K562 (cell line): ENCODE measurements around the gene ELMO3. TPM values are rescaled to one million over a fixed set of nuclear protein-coding genes. Genes with fewer than 3 reads are reported as not detected.

ENCODE experiments used
- ATAC-seq: fragments of 200-7000 bp; cut with Tn5 transposase; 3 replicates; pipeline ENCODE4 v1.9.1; 2020; ENCODE audit warnings: moderate library complexity
- BruUV-seq: library from RNA; stranded (reverse); fragments of 400-500 nt; replicated peaks from 2 replicates; lab custom pipeline; 2021; lab: Mats Ljungman, UMichigan
- CTCF ChIA-PET: fragments of 300-600 bp; formaldehyde crosslinking; extraction: SDS; loops from one replicate; lab custom pipeline; 2021; ENCODE audit warnings: low intra/inter-chr PET ratio; lab: Yijun Ruan, JAX
- POLR2A ChIA-PET: fragments of 300-600, 350-650 bp; sonication (Branson Sonifier 250); formaldehyde crosslinking; extraction: SDS; loops from one replicate; lab custom pipeline; 2021; ENCODE audit warnings: antibody characterized with exemption, inconsistent platforms; lab: Yijun Ruan, JAX
- DNase-seq, 4 experiments: peaks; one replicate each; pipeline versions ENCODE4 v3.0.0 to v3.0.0-alpha.2; 2011 to 2018; ENCODE audit warnings: low spot score in 3 of 4, mixed read lengths in 3 of 4; ENCODE audit errors: extremely low read depth in 1 of 4
- FAIRE-seq: peaks from 2 replicates; lab custom pipeline; 2011; peaks lifted over from hg19 to GRCh38; lab: Jason Lieb, UNC
- H2AFZ ChIP-seq: 2 replicates; pipeline ENCODE4 v1.6.0; 2011; ENCODE audit warnings: low read depth, low read length, control low read depth, inconsistent platforms
- H3K27ac ChIP-seq: fragments of 200-600 bp; 3 replicates; pipeline ENCODE4 v1.8.0; 2011; ENCODE audit warnings: low read depth, mild to moderate bottlenecking, control low read depth, inconsistent platforms, low read length, moderate library complexity, mixed read lengths; ENCODE audit errors: extremely low read depth
- H3K27me3 ChIP-seq, 2 experiments: fragments of 300-600 bp in 1 of 2; 2 replicates in 1 of 2; 3 replicates in 1 of 2; pipeline versions ENCODE4 v1.6.0 to v1.8.0; 2011; ENCODE audit warnings: inconsistent platforms in 2 of 2, low read length in 2 of 2, mild to moderate bottlenecking in 1 of 2, mixed read lengths in 1 of 2, moderate library complexity in 1 of 2; ENCODE audit not compliant: control insufficient read depth in 2 of 2, insufficient read depth in 2 of 2
- H3K36me3 ChIP-seq: fragments of 300-600 bp; 3 replicates; pipeline ENCODE4 v1.8.0; 2011; ENCODE audit warnings: mild to moderate bottlenecking, low read length, inconsistent platforms; ENCODE audit not compliant: control insufficient read depth, insufficient read depth
- H3K4me1 ChIP-seq, 2 experiments: fragments of 200-600 bp in 1 of 2; replicated peaks in 1 of 2; 2 replicates in 1 of 2; 3 replicates in 1 of 2; pipeline versions ENCODE4 v1.5.1 to v1.8.0; 2011; ENCODE audit warnings: inconsistent platforms in 2 of 2, low read length in 2 of 2, mild to moderate bottlenecking in 1 of 2, mixed read lengths in 1 of 2, moderate library complexity in 1 of 2; ENCODE audit not compliant: control insufficient read depth in 2 of 2, insufficient read depth in 2 of 2
- H3K4me2 ChIP-seq: 2 replicates; pipeline ENCODE4 v1.6.1; 2011; ENCODE audit warnings: low read length, control low read depth, inconsistent platforms, mixed read lengths; ENCODE audit not compliant: insufficient read depth
- H3K4me3 ChIP-seq: fragments of 200-600 bp; sonication (generic), shearing (Covaris generic); 2 replicates; pipeline ENCODE4 v1.5.1; 2016; ENCODE audit warnings: control low read depth, inconsistent platforms
- H3K79me2 ChIP-seq: fragments of 200-600 bp; 3 replicates; pipeline ENCODE4 v1.8.0; 2011; ENCODE audit warnings: low read length, inconsistent platforms; ENCODE audit not compliant: control insufficient read depth, insufficient read depth
- H3K9ac ChIP-seq, 2 experiments: 2 replicates each; pipeline versions ENCODE4 v1.6.0 to v1.6.1; 2011; ENCODE audit warnings: low read depth in 2 of 2, low read length in 2 of 2, control low read depth in 1 of 2, inconsistent platforms in 1 of 2, mild to moderate bottlenecking in 1 of 2, mixed read lengths in 1 of 2; ENCODE audit not compliant: insufficient read depth in 1 of 2
- H3K9me1 ChIP-seq: one replicate; pipeline ENCODE4 v1.6.0; 2011; ENCODE audit warnings: inconsistent platforms, mild to moderate bottlenecking, low read length, moderate library complexity; ENCODE audit not compliant: control insufficient read depth, insufficient read depth
- H3K9me3 ChIP-seq: replicated peaks from 2 replicates; pipeline ENCODE4 v1.5.1; 2011; ENCODE audit warnings: low read depth, low read length, inconsistent platforms; ENCODE audit not compliant: control insufficient read depth, insufficient read depth
- H4K20me1 ChIP-seq: replicated peaks from 2 replicates; pipeline ENCODE4 v1.6.1; 2011; ENCODE audit warnings: low read length, inconsistent platforms, mixed read lengths; ENCODE audit not compliant: control insufficient read depth, insufficient read depth
- ARID1B ChIP-seq: fragments of 450-650 bp; IDR thresholded peaks from 2 replicates; pipeline ENCODE4 v1.6.1; 2016; ENCODE audit warnings: antibody characterized with exemption, mild to moderate bottlenecking, inconsistent platforms
- DLX4 ChIP-seq: fragments of 250-450 bp; sonication (Bioruptor Pico); IDR thresholded peaks from 2 replicates; pipeline ENCODE4 v1.6.1; 2021; ENCODE audit warnings: mild to moderate bottlenecking
- GMEB1 ChIP-seq: fragments of 250-450 bp; sonication (Bioruptor Pico); IDR thresholded peaks from 2 replicates; pipeline ENCODE4 v1.4.0; 2020; ENCODE audit warnings: mild to moderate bottlenecking
- TAF15 ChIP-seq: fragments of 200-400 bp; formaldehyde crosslinking; IDR thresholded peaks from 2 replicates; pipeline ENCODE4 v1.6.1; 2017; ENCODE audit warnings: mild to moderate bottlenecking, low read depth, low read length, moderate library complexity
- ZBTB33 ChIP-seq: sonication (generic); formaldehyde crosslinking; IDR thresholded peaks from 2 replicates; pipeline ENCODE4 v1.8.1; 2023; ENCODE audit warnings: mild to moderate bottlenecking, missing genetic modification reagents
- ZNF165 ChIP-seq: fragments of 250-450 bp; sonication (Bioruptor Pico); IDR thresholded peaks from 2 replicates; pipeline ENCODE4 v1.4.0; 2020; ENCODE audit warnings: borderline replicate concordance
- ZNF174 ChIP-seq: fragments of 250-450 bp; sonication (Bioruptor Pico); IDR thresholded peaks from 2 replicates; pipeline ENCODE4 v1.4.0; 2020; ENCODE audit warnings: mild to moderate bottlenecking
- WGBS: fragments of 100-300 bp; shearing (Covaris generic); methylation state at CpG from one replicate; pipeline ENCODE4 v1.1.6; 2016; ENCODE audit warnings: low coverage, mixed read lengths; ENCODE audit not compliant: insufficient coverage; ENCODE audit errors: missing lambda C conversion rate; 5-methylcytosine and 5-hydroxymethylcytosine counted together
- in situ Hi-C: fragments of 300-500 bp; cut with MboI; formaldehyde crosslinking; loops from 4 replicates; pipeline ENCODE4 v1.15.0; 2018; ENCODE audit warnings: inconsistent platforms, mixed read lengths
- intact Hi-C: fragments of 100-400 bp; cut with micrococcal nuclease; formaldehyde crosslinking; loops from 2 replicates; pipeline ENCODE4 v1.14.2; 2022
- polyA plus RNA-seq, 8 experiments: library from polyadenylated mRNA; depleted of rRNA in 4 of 8; stranded (reverse) in 5 of 8; unstranded in 3 of 8; fragments of >200 nt; fragmentation: Nextera tagmentation in 2 of 8; fragmentation: Illumina TruSeq in 1 of 8; extraction: Ambion mirVana in 2 of 8; extraction: Trizol in 1 of 8; gene quantifications; 2 replicates each; pipeline versions ENCODE4 v1.2.1 to v1.2.3, GENCODE V29; 2011 to 2014; ENCODE audit warnings: inconsistent platforms in 1 of 8, missing spikeins in 1 of 8
- total RNA-seq, 7 experiments: library from RNA; depleted of rRNA in 6 of 7; stranded (reverse); fragments of >200 nt in 6 of 7; fragmentation: Illumina TruSeq in 2 of 7; extraction: Trizol in 2 of 7; gene quantifications; 2 replicates each; pipeline versions ENCODE4 v1.2.1 to v1.2.3, GENCODE V29; 2011 to 2021; ENCODE audit warnings: low replicate concordance in 1 of 7

The ELMO3 gene
- total and polyA plus RNA-seq, 9 of the 15 experiments (the other 6 are each of a cell fraction or from before 2014, with no cell fraction given), result 0.04 to 5.1 (median 1.5) TPM

- TF ChIP-seq ZNF165, result no peak
- no peak for TF ChIP-seq TAF15
- TF ChIP-seq DLX4 (CRISPR knock-in tag), result no peak
Observed at GRCh38 chr16:67158637-67159600, 40.0 kb upstream of the ELMO3 start (continued).

GRCh38 chr16:67161595-67162058 lies 37.3 kb upstream of the ELMO3 start:
- WGBS, result 81% methylated on average over 25 of the region's 25 CpGs
- ATAC-seq (no peak), FAIRE-seq (no peak), DNase-seq (no peak)
- POLR2A ChIA-PET, result interaction anchor here (0.7 kb wide), 1 partner anchor 151 kb away, joined by 3 read pairs; no protein-coding TSS in a partner anchor
- Histone ChIP-seq H3K36me3 (0 out of 3 replicates have a peak, but pooled peaks cover 5% of the 10 kb centered on the region), H3K27me3 (no peaks in the 10 kb centered on the region), H3K9me1 (no peaks in the 10 kb centered on the region), H3K9ac (peak overlapping the region; percentile 33 to 78; a peak in 3 of 4 replicates), H3K4me2 (peak overlapping the region; percentile 87; the same call in 1 of the 2 replicates), H3K4me3 (0 out of 2 replicates have a peak overlapping the region, but pooled peaks have one; percentile 73), H3K27ac (peak overlapping the region; percentile 31; the same call in 2 of the 3 replicates), H3K9me3 (no peaks in the 10 kb centered on the region), H3K4me1 (peaks cover 27 to 76% of the 10 kb centered on the region in 2 experiments), H4K20me1 (peaks cover 9% of the 10 kb centered on the region), H2AFZ (no peak overlapping the region), H3K79me2 (peaks cover 28% of the 10 kb centered on the region)
- TF ChIP-seq GMEB1 (CRISPR knock-in tag) (no peak), ZNF174 (CRISPR knock-in tag) (no peak), ZBTB33 (CRISPR knock-in tag) (0 out of 2 replicates have a peak, but pooled peaks have one; percentile 30), ARID1B (no peak)
- CTCF ChIA-PET, result interaction anchor here (0.6 kb wide), 1 partner anchor 28 kb away, joined by 3 read pairs; the partner anchor contains the start of gene EXOC3L1
- in situ Hi-C loops, result loop anchor here (25.0 kb wide), 1 partner anchor 199 kb away; the partner anchor contains the start of gene CES3
- intact Hi-C loops, result no loop called here
- BruUV-seq, result no TSS peak
